Caki2 (cell line): Measurements from ENCODE around the gene CLDN16. TPM values are rescaled to one million over a fixed set of nuclear protein-coding genes. Genes with fewer than 3 reads are reported as not detected.
A peak's percentile ranks its signal among the peaks of the same experiment; 100 is the strongest.

Experiments
- DNase-seq: peaks from one replicate; pipeline ENCODE4 v3.0.0-alpha.2; 2015; ENCODE audit warnings: low read depth
- in situ Hi-C: cut with HindIII; loops from 2 replicates; pipeline ENCODE4 v1.10.0; 2016; ENCODE audit warnings: low sequenced_read_pairs, low pct_unique_long_range_greater_than_20kb, mixed read lengths
- total RNA-seq: library from RNA; depleted of rRNA; stranded (reverse); fragments of >200 nt; shearing (Covaris generic); gene quantifications from 2 replicates; pipeline ENCODE4 v1.2.3, GENCODE V29; 2014; ENCODE audit warnings: low replicate concordance

CLDN16 gene
- total RNA-seq, 1 experiment from 2014 or later: 17.8 TPM

- peak; percentile 43 for DNase-seq
- in situ Hi-C loops: no loop called here
Observed at GRCh38 chr3:190375246-190375645, 12.7 kb upstream of the CLDN16 start.

GRCh38 chr3:190375671-190376070, 12.3 kb upstream of the CLDN16 start:
- in situ Hi-C loops: no loop called here

GRCh38 chr3:190378240-190378891, 9.6 kb upstream of the CLDN16 start:
- in situ Hi-C loops: no loop called here
- DNase-seq: no peak

More at GRCh38 chr3:190375671-190376070, 12.3 kb upstream of the CLDN16 start:
- peak; percentile 21 for DNase-seq

- in situ Hi-C loops: loop anchor here (10.0 kb wide), 1 partner anchor 265 kb away; no protein-coding TSS in a partner anchor
- DNase-seq: no peak
Observed at GRCh38 chr3:190380184-190380583, 7.8 kb upstream of the CLDN16 start.

- in situ Hi-C loops: loop anchor here (10.0 kb wide), 1 partner anchor 267 kb away; no protein-coding TSS in a partner anchor
- peak; percentile 33 for DNase-seq
Observed at GRCh38 chr3:190381441-190381840, 6.5 kb upstream of the CLDN16 start.

- in situ Hi-C loops: loop anchor here (10.0 kb wide), 1 partner anchor 267 kb away; no protein-coding TSS in a partner anchor
- peak; percentile 75 for DNase-seq
Observed at GRCh38 chr3:190382082-190382481, 5.9 kb upstream of the CLDN16 start.

- in situ Hi-C loops: loop anchor here (10.0 kb wide), 1 partner anchor 270 kb away; no protein-coding TSS in a partner anchor
- peak; percentile 90 for DNase-seq
Observed at GRCh38 chr3:190384309-190384756, 3.6 kb upstream of the CLDN16 start.

GRCh38 chr3:190385731-190386688, 2.0 kb upstream of the CLDN16 start:
- in situ Hi-C loops: loop anchor here (10.0 kb wide), 1 partner anchor 271 kb away; no protein-coding TSS in a partner anchor
- DNase-seq: peak; percentile 84

GRCh38 chr3:190388703-190389102, 740 bp downstream of the CLDN16 start:
- in situ Hi-C loops: loop anchor here (10.0 kb wide), 1 partner anchor 274 kb away; no protein-coding TSS in a partner anchor

GRCh38 chr3:190396001-190396400, 8.0 kb downstream of the CLDN16 start:
- in situ Hi-C loops: no loop called here
- DNase-seq: no peak

More at GRCh38 chr3:190388703-190389102, 740 bp downstream of the CLDN16 start:
- DNase-seq: no peak

GRCh38 chr3:190397889-190398288, 9.9 kb downstream of the CLDN16 start:
- in situ Hi-C loops: no loop called here
- DNase-seq: no peak

GRCh38 chr3:190399677-190400076, 11.7 kb downstream of the CLDN16 start:
- in situ Hi-C loops: no loop called here
- no peak for DNase-seq

- in situ Hi-C loops: no loop called here
- no peak for DNase-seq
Observed at GRCh38 chr3:190401963-190402362, 14.0 kb downstream of the CLDN16 start.

GRCh38 chr3:190404715-190405114, 16.8 kb downstream of the CLDN16 start:
- no peak for DNase-seq
- in situ Hi-C loops: no loop called here

- no peak for DNase-seq
- in situ Hi-C loops: no loop called here
Observed at GRCh38 chr3:190414297-190414696, 26.3 kb downstream of the CLDN16 start.

- in situ Hi-C loops: no loop called here
- no peak for DNase-seq
Observed at GRCh38 chr3:190424108-190424477, 36.1 kb downstream of the CLDN16 start.

GRCh38 chr3:190424478-190425439, 36.8 kb downstream of the CLDN16 start:
- DNase-seq: peak; percentile 87
- in situ Hi-C loops: no loop called here

GRCh38 chr3:190425833-190426232, 37.9 kb downstream of the CLDN16 start:
- no peak for DNase-seq
- in situ Hi-C loops: no loop called here
